Measurements from ENCODE around the gene C1orf167.

C1orf167 gene

GRCh38 chr1:11736746-11737639 is 25.0 kb upstream of the C1orf167 start:
- peak; percentile 78 for DNase-seq

GRCh38 chr1:11738096-11738495 is 23.9 kb upstream of the C1orf167 start:
- DNase-seq: no peak

GRCh38 chr1:11738783-11739182 is 23.2 kb upstream of the C1orf167 start:
- no peak for DNase-seq

GRCh38 chr1:11740258-11741192 is 21.5 kb upstream of the C1orf167 start:
- no peak for DNase-seq

GRCh38 chr1:11741482-11741881 is 20.5 kb upstream of the C1orf167 start:
- no peak for DNase-seq

- DNase-seq: peak; percentile 56
Measured at GRCh38 chr1:11741919-11742558, 20.0 kb upstream of the C1orf167 start.

GRCh38 chr1:11744287-11744686 is 17.7 kb upstream of the C1orf167 start:
- no peak for DNase-seq

- no peak for DNase-seq
Measured at GRCh38 chr1:11746092-11746491, 15.9 kb upstream of the C1orf167 start.

GRCh38 chr1:11746795-11747487 is 15.1 kb upstream of the C1orf167 start:
- no peak for DNase-seq

GRCh38 chr1:11748294-11749202 is 13.4 kb upstream of the C1orf167 start:
- no peak for DNase-seq

GRCh38 chr1:11749203-11749689 is 12.7 kb upstream of the C1orf167 start:
- peak; percentile 87 for DNase-seq

GRCh38 chr1:11749996-11750395 is 12.0 kb upstream of the C1orf167 start:
- DNase-seq: no peak

GRCh38 chr1:11751087-11751486 is 10.9 kb upstream of the C1orf167 start:
- DNase-seq: no peak

GRCh38 chr1:11752359-11753088 is 9.5 kb upstream of the C1orf167 start:
- DNase-seq: no peak

- no peak for DNase-seq
Measured at GRCh38 chr1:11753555-11754208, 8.3 kb upstream of the C1orf167 start.

GRCh38 chr1:11757047-11757446 is 4.9 kb upstream of the C1orf167 start:
- no peak for DNase-seq

GRCh38 chr1:11759791-11760190 is 2.2 kb upstream of the C1orf167 start:
- DNase-seq: no peak

- DNase-seq: no peak
Measured at GRCh38 chr1:11761285-11761684, 708 bp upstream of the C1orf167 start.

GRCh38 chr1:11764115-11764514 is 2.1 kb downstream of the C1orf167 start:
- no peak for DNase-seq

GRCh38 chr1:11764519-11764918 is 2.5 kb downstream of the C1orf167 start:
- DNase-seq: no peak

Measured in RPMI8226 (cell line).